Keratinocyte (primary cell): ENCODE results near the gene GPR3. TPM values are rescaled to one million over a fixed set of nuclear protein-coding genes. Genes with fewer than 3 reads are reported as not detected.

ENCODE experiments used
- DNase-seq: peaks from one replicate; pipeline ENCODE4 v3.0.0-alpha.2; 2011; ENCODE audit warnings: low read depth, missing footprints, low spot score
- FAIRE-seq: peaks from 2 replicates; lab custom pipeline; 2011; peaks lifted over from hg19 to GRCh38; lab: Jason Lieb, UNC
- H2AFZ ChIP-seq: 2 replicates; pipeline ENCODE4 v1.6.0; 2012; ENCODE audit warnings: low read length, control low read depth, inconsistent platforms; ENCODE audit not compliant: control insufficient read depth
- H3K27ac ChIP-seq: 2 replicates; pipeline ENCODE4 v1.5.1; 2011; ENCODE audit warnings: low read length; ENCODE audit not compliant: control insufficient read depth, insufficient read depth
- H3K27me3 ChIP-seq: 3 replicates; pipeline ENCODE4 v1.6.0; 2011; ENCODE audit warnings: low read length; ENCODE audit not compliant: control insufficient read depth, insufficient read depth; ENCODE audit errors: extremely low read depth
- H3K36me3 ChIP-seq, 2 experiments: 2 replicates in 1 of 2; 3 replicates in 1 of 2; pipeline ENCODE4 v1.5.1; 2011; ENCODE audit warnings: low read length in 2 of 2, mild to moderate bottlenecking in 1 of 2; ENCODE audit not compliant: control insufficient read depth in 2 of 2, insufficient read depth in 2 of 2; ENCODE audit errors: extremely low read depth in 1 of 2
- H3K4me1 ChIP-seq: 3 replicates; pipeline ENCODE4 v1.5.1; 2011; ENCODE audit warnings: low read length; ENCODE audit not compliant: control insufficient read depth, insufficient read depth; ENCODE audit errors: extremely low read depth
- H3K4me2 ChIP-seq: 3 replicates; pipeline ENCODE4 v1.6.0; 2011; ENCODE audit warnings: low read depth, low read length; ENCODE audit not compliant: control insufficient read depth, insufficient read depth; ENCODE audit errors: extremely low read depth
- H3K4me3 ChIP-seq, 3 experiments: fragments of 200-600 bp in 1 of 3; sonication (generic) in 1 of 3; 2 replicates in 2 of 3; 3 replicates in 1 of 3; pipeline ENCODE4 v1.5.1; 2011 to 2016; ENCODE audit warnings: low read length in 3 of 3, mild to moderate bottlenecking in 3 of 3, control low read depth in 2 of 3, inconsistent platforms in 1 of 3, low read depth in 1 of 3, mixed read lengths in 1 of 3, mixed run types in 1 of 3, moderate library complexity in 1 of 3; ENCODE audit not compliant: control insufficient read depth in 2 of 3, insufficient read depth in 2 of 3; ENCODE audit errors: extremely low read depth in 1 of 3
- H3K79me2 ChIP-seq: 2 replicates; pipeline ENCODE4 v1.6.0; 2012; ENCODE audit warnings: low read length; ENCODE audit not compliant: control insufficient read depth, insufficient read depth
- H3K9ac ChIP-seq: 3 replicates; pipeline ENCODE4 v1.6.0; 2011; ENCODE audit warnings: low read length; ENCODE audit not compliant: control insufficient read depth, insufficient read depth; ENCODE audit errors: extremely low read depth
- H3K9me1 ChIP-seq: 3 replicates; pipeline ENCODE4 v1.6.0; 2011; ENCODE audit warnings: low read length; ENCODE audit not compliant: control insufficient read depth, insufficient read depth; ENCODE audit errors: extremely low read depth
- H3K9me3 ChIP-seq: 2 replicates; pipeline ENCODE4 v1.5.1; 2012; ENCODE audit warnings: low read depth, low read length; ENCODE audit not compliant: control insufficient read depth
- H4K20me1 ChIP-seq: 3 replicates; pipeline ENCODE4 v1.6.0; 2011; ENCODE audit warnings: low read length; ENCODE audit not compliant: control insufficient read depth, insufficient read depth; ENCODE audit errors: extremely low read depth
- EZH2 ChIP-seq: IDR thresholded peaks from one replicate; pipeline ENCODE4 v1.6.1; 2012; ENCODE audit warnings: inconsistent platforms, mild to moderate bottlenecking, low read length, moderate library complexity
- dilution Hi-C: fragments of 300-500 bp; cut with MboI; formaldehyde crosslinking; loops from one replicate; pipeline ENCODE4 v1.7.0; 2020; ENCODE audit warnings: low sequenced_read_pairs; ENCODE audit not compliant: extremely low pct_ligation_motif_present
- polyA plus RNA-seq, 5 experiments: library from polyadenylated mRNA; depleted of rRNA in 3 of 5; stranded (reverse) in 3 of 5; stranded (forward) in 1 of 5; unstranded in 1 of 5; fragments of >200 nt; gene quantifications; 1 replicate in 1 of 5; 2 replicates in 3 of 5; 3 replicates in 1 of 5; pipeline versions ENCODE4 v1.2.1 to v1.2.3, GENCODE V29; 2011 to 2012; ENCODE audit warnings: missing spikeins in 2 of 5, low read depth in 1 of 5, low replicate concordance in 1 of 5
- TF ChIP-seq, protein P1 (sequence below), 3 experiments: IDR thresholded peaks in 1 of 3; conservative IDR thresholded peaks in 1 of 3; optimal IDR thresholded peaks in 1 of 3; 2 replicates in 2 of 3; 3 replicates in 1 of 3; pipeline versions ENCODE3 to v1.5.1; 2011; ENCODE audit warnings: low read length in 3 of 3, mild to moderate bottlenecking in 3 of 3, moderate library complexity in 2 of 3, control low read depth in 1 of 3, inconsistent platforms in 1 of 3; ENCODE audit not compliant: insufficient read depth in 2 of 3; ENCODE audit errors: extremely low read depth in 1 of 3

GPR3 gene
- polyA plus RNA-seq, 1 donor (not counting 4 experiments of a cell fraction or from before 2014, with no cell fraction given), result 1.4 TPM

DNA sequence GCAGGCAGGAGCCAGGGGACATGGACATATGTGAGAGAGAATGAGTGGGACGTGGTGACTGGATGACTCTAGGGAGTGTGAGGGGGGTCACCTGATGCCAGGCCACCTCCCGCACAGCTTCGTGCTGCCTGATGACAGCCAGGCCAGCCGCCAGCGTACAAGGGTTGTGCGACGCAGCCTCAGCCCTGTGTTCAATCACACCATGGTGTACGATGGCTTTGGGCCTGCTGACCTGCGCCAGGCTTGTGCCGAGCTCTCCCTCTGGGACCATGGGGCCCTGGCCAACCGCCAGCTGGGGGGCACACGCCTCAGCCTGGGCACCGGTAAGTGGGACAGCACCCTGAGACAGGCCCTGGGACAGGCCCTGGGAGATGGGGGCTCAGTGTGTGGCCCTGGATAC lies 39.3 kb upstream of the GPR3 start:
- no peaks in the 10 kb centered on the region for H3K27me3 ChIP-seq
- no peak for DNase-seq
- no peak overlapping the region for H3K4me3 ChIP-seq
- peaks cover 16% of the 10 kb centered on the region for H3K4me1 ChIP-seq
- H3K4me2 ChIP-seq, result no peak overlapping the region
- no peak overlapping the region for H2AFZ ChIP-seq
- dilution Hi-C loops, result no loop called here
- H3K36me3 ChIP-seq, result peaks cover 19 to 20% of the 10 kb centered on the region in 2 experiments
- TF ChIP-seq, protein P1, sequence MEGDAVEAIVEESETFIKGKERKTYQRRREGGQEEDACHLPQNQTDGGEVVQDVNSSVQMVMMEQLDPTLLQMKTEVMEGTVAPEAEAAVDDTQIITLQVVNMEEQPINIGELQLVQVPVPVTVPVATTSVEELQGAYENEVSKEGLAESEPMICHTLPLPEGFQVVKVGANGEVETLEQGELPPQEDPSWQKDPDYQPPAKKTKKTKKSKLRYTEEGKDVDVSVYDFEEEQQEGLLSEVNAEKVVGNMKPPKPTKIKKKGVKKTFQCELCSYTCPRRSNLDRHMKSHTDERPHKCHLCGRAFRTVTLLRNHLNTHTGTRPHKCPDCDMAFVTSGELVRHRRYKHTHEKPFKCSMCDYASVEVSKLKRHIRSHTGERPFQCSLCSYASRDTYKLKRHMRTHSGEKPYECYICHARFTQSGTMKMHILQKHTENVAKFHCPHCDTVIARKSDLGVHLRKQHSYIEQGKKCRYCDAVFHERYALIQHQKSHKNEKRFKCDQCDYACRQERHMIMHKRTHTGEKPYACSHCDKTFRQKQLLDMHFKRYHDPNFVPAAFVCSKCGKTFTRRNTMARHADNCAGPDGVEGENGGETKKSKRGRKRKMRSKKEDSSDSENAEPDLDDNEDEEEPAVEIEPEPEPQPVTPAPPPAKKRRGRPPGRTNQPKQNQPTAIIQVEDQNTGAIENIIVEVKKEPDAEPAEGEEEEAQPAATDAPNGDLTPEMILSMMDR (optimal IDR thresholded peaks at IDR 0.05 in 1 of 3, IDR thresholded peaks at IDR 0.05 in 1 of 3, conservative IDR thresholded peaks at IDR 0.05 in 1 of 3; ENCODE audit: extremely low read depth in 1 of 3, insufficient read depth in 2 of 3, low read length in 3 of 3), result no peak
- no peak for TF ChIP-seq EZH2
- H3K79me2 ChIP-seq, result no peaks in the 10 kb centered on the region
- peaks cover 3% of the 10 kb centered on the region for H4K20me1 ChIP-seq
- no peaks in the 10 kb centered on the region for H3K9me3 ChIP-seq
- H3K9me1 ChIP-seq, result no peaks in the 10 kb centered on the region
- no peak overlapping the region for H3K27ac ChIP-seq
- FAIRE-seq, result no peak
- no peak overlapping the region for H3K9ac ChIP-seq

DNA sequence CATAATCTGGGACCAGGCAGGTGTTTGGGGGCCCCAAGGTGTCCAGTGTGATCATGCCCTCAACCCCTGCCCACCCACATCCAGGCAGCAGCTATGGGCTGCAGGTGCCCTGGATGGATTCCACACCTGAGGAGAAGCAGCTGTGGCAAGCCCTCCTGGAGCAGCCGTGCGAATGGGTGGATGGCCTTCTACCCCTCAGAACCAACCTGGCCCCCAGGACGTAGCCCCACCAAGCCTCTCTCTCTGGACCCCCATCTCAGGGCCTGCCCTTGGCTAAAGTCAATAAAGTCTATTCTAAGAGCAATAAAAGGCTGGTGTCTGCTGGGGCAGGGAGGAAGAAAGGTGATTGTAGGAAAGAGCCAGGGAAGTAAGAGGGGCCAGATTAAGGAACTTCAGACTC lies 38.8 kb upstream of the GPR3 start:
- Histone ChIP-seq H4K20me1 (peaks cover 3% of the 10 kb centered on the region), H2AFZ (no peak overlapping the region), H3K9ac (no peak overlapping the region), H3K9me3 (no peaks in the 10 kb centered on the region), H3K79me2 (no peaks in the 10 kb centered on the region), H3K4me1 (peaks cover 15% of the 10 kb centered on the region), H3K4me3 (no peak overlapping the region), H3K9me1 (no peaks in the 10 kb centered on the region), H3K4me2 (no peak overlapping the region), H3K27me3 (no peaks in the 10 kb centered on the region), H3K36me3 (peaks cover 20 to 23% of the 10 kb centered on the region in 2 experiments), H3K27ac (no peak overlapping the region)
- DNase-seq, result no peak
- no peak for TF ChIP-seq EZH2
- TF ChIP-seq, protein P1 (optimal IDR thresholded peaks at IDR 0.05 in 1 of 3, IDR thresholded peaks at IDR 0.05 in 1 of 3, conservative IDR thresholded peaks at IDR 0.05 in 1 of 3; ENCODE audit: extremely low read depth in 1 of 3, insufficient read depth in 2 of 3, low read length in 3 of 3), result no peak
- dilution Hi-C loops, result no loop called here
- no peak for FAIRE-seq
